PC-3 (cell line): ENCODE results near the gene PLEKHN1. TPM values are rescaled to one million over a fixed set of nuclear protein-coding genes. Genes with fewer than 3 reads are reported as not detected.
"Not testable (repeated sequence)": the region's sequence is repeated elsewhere in the genome, so short reads cannot be mapped to it uniquely, and the experiment has no call there.

Source experiments
- ATAC-seq: fragments of 200-7000 bp; cut with Tn5 transposase; 2 replicates; pipeline ENCODE4 v1.9.1; 2020; ENCODE audit warnings: mild to moderate bottlenecking, moderate library complexity
- BruUV-seq: library from RNA; stranded (reverse); fragments of 400-500 nt; replicated peaks from 2 replicates; lab custom pipeline; 2021; lab: Mats Ljungman, UMichigan
- CTCF ChIA-PET: fragments of 300-600 bp; sonication (Branson Sonifier 250); formaldehyde crosslinking; loops from one replicate; lab custom pipeline; 2022; ENCODE audit warnings: antibody characterized with exemption; lab: Charles Lee
- POLR2A ChIA-PET: fragments of 300-600 bp; sonication (Branson Sonifier 250); formaldehyde crosslinking; loops from one replicate; lab custom pipeline; 2022; ENCODE audit warnings: antibody characterized with exemption; ENCODE audit not compliant: unreplicated experiment; lab: Charles Lee
- DNase-seq: peaks from one replicate; pipeline ENCODE4 v3.0.0-alpha.2; 2015
- H2AFZ ChIP-seq: fragments of 300-600 bp; sonication (generic); 2 replicates; pipeline ENCODE4 v1.6.0; 2016; ENCODE audit warnings: antibody characterized with exemption, low read length
- H3F3A ChIP-seq: fragments of 300-600 bp; sonication (generic); one replicate; pipeline ENCODE4 v1.6.0; 2017; ENCODE audit warnings: antibody characterized with exemption, low read length, control low read depth, mild to moderate bottlenecking; ENCODE audit not compliant: unreplicated experiment
- H3K27ac ChIP-seq: fragments of 300-600 bp; sonication (generic); 2 replicates; pipeline ENCODE4 v1.5.1; 2016; ENCODE audit warnings: mild to moderate bottlenecking, low read length
- H3K27me3 ChIP-seq: fragments of 300-600 bp; sonication (generic); 2 replicates; pipeline ENCODE4 v1.6.1; 2016; ENCODE audit warnings: low read length, mixed read lengths
- H3K36me3 ChIP-seq: fragments of 300-600 bp; sonication (generic); 2 replicates; pipeline ENCODE4 v1.6.1; 2016; ENCODE audit warnings: low read depth, mixed run types, low read length, mixed read lengths
- H3K4me1 ChIP-seq: fragments of 300-600 bp; sonication (generic); 2 replicates; pipeline ENCODE4 v1.5.1; 2016; ENCODE audit warnings: low read length; ENCODE audit not compliant: insufficient read depth
- H3K4me2 ChIP-seq: fragments of 300-600 bp; sonication (generic); 2 replicates; pipeline ENCODE4 v1.6.0; 2016; ENCODE audit warnings: low read length
- H3K4me3 ChIP-seq: fragments of 300-600 bp; sonication (generic); 2 replicates; pipeline ENCODE4 v1.5.1; 2016; ENCODE audit warnings: mild to moderate bottlenecking, low read length, mixed read lengths
- H3K79me2 ChIP-seq: fragments of 300-600 bp; sonication (generic); 2 replicates; pipeline ENCODE4 v1.6.1; 2017; ENCODE audit warnings: low read length, mixed read lengths
- H3K9ac ChIP-seq: fragments of 300-600 bp; sonication (generic); 2 replicates; pipeline ENCODE4 v1.6.0; 2016; ENCODE audit warnings: mild to moderate bottlenecking, low read length
- H3K9me2 ChIP-seq: fragments of 300-600 bp; sonication (generic); replicated peaks from 2 replicates; pipeline ENCODE4 v1.6.1; 2016; ENCODE audit warnings: mixed run types, low read length, mixed read lengths
- H3K9me3 ChIP-seq: fragments of 300-600 bp; sonication (generic); 2 replicates; pipeline ENCODE4 v1.6.1; 2016; ENCODE audit warnings: low read length, mixed read lengths
- H4K20me1 ChIP-seq: fragments of 300-600 bp; sonication (generic); 2 replicates; pipeline ENCODE4 v1.6.1; 2016; ENCODE audit warnings: low read length, mixed read lengths
- CTCF ChIP-seq: fragments of 300-600 bp; sonication (generic); conservative IDR thresholded peaks from 2 replicates; pipeline ENCODE4 v1.5.1; 2017; ENCODE audit warnings: antibody characterized with exemption, low read depth, mild to moderate bottlenecking, low read length
- EZH2 ChIP-seq: fragments of 300-600 bp; sonication (generic); IDR thresholded peaks from one replicate; pipeline ENCODE4 v1.6.1; 2017; ENCODE audit warnings: antibody characterized with exemption, mild to moderate bottlenecking, low read length; ENCODE audit not compliant: unreplicated experiment
- EZH2phosphoT487 ChIP-seq: fragments of 300-600 bp; sonication (generic); IDR thresholded peaks from 2 replicates; pipeline ENCODE4 v1.6.1; 2018; ENCODE audit warnings: mild to moderate bottlenecking, antibody characterized with exemption, low read length, borderline replicate concordance
- intact Hi-C: fragments of 100-400 bp; cut with micrococcal nuclease; formaldehyde crosslinking; loops from 2 replicates; pipeline ENCODE4 v1.9.0; 2023
- total RNA-seq: library from RNA; depleted of rRNA; stranded (reverse); fragments of >200 nt; gene quantifications from 2 replicates; pipeline ENCODE4 v1.2.3, GENCODE V29; 2014

The PLEKHN1 gene
- total RNA-seq, 1 experiment from 2014 or later = 14.0 TPM

- H3K4me1 ChIP-seq, H4K20me1 ChIP-seq, H3K36me3 ChIP-seq, H3K9me3 ChIP-seq, DNase-seq, H3F3A ChIP-seq, BruUV-seq, intact Hi-C loops, H3K4me2 ChIP-seq, H3K9ac ChIP-seq, POLR2A ChIA-PET, H2AFZ ChIP-seq, H3K27ac ChIP-seq, H3K9me2 ChIP-seq, CTCF ChIA-PET, H3K4me3 ChIP-seq, H3K27me3 ChIP-seq, ATAC-seq, H3K79me2 ChIP-seq: not testable (repeated sequence)
Observed at GRCh38 chr1:991275-991674, 25.0 kb downstream of the PLEKHN1 start.

GRCh38 chr1:991895-992294, 25.6 kb downstream of the PLEKHN1 start:
- H2AFZ ChIP-seq = no peak overlapping the region
- DNase-seq (no peak), ATAC-seq (no peak)
- TF ChIP-seq EZH2phosphoT487 (no peak), CTCF (no peak), EZH2 (no peak)
- no peaks in the 10 kb centered on the region for H3K9me2 ChIP-seq
- peaks cover under 1% of the 10 kb centered on the region; the same call in 1 of the 2 replicates for H4K20me1 ChIP-seq
- no peaks in the 10 kb centered on the region for H3F3A ChIP-seq
- H3K4me3 ChIP-seq = no peak overlapping the region
- H3K36me3 ChIP-seq = peaks cover 3% of the 10 kb centered on the region
- H3K9ac ChIP-seq = no peak overlapping the region
- no peak overlapping the region for H3K27ac ChIP-seq
- H3K9me3 ChIP-seq = no peaks in the 10 kb centered on the region
- BruUV-seq = no TSS peak
- H3K79me2 ChIP-seq = no peaks in the 10 kb centered on the region
- no peaks in the 10 kb centered on the region for H3K27me3 ChIP-seq
- ChIA-PET POLR2A (no interaction called here), CTCF (no interaction called here)
- no peak overlapping the region for H3K4me2 ChIP-seq
- intact Hi-C loops = no loop called here
- H3K4me1 ChIP-seq = no peaks in the 10 kb centered on the region

- Histone ChIP-seq H3K27ac (no peak overlapping the region), H3K36me3 (peaks cover 3% of the 10 kb centered on the region), H3K9me3 (no peaks in the 10 kb centered on the region), H4K20me1 (peaks cover 5% of the 10 kb centered on the region; the same call in 1 of the 2 replicates), H3K9ac (no peak overlapping the region), H3K79me2 (0 out of 2 replicates have a peak, but pooled peaks cover under 1% of the 10 kb centered on the region), H3K4me3 (no peak overlapping the region), H3F3A (no peaks in the 10 kb centered on the region), H2AFZ (no peak overlapping the region), H3K4me2 (no peak overlapping the region), H3K27me3 (no peaks in the 10 kb centered on the region), H3K9me2 (no peaks in the 10 kb centered on the region), H3K4me1 (no peaks in the 10 kb centered on the region)
- no peak for ATAC-seq
- CTCF ChIA-PET = no interaction called here
- no TSS peak for BruUV-seq
- no peak for TF ChIP-seq EZH2
- TF ChIP-seq CTCF = no peak
- TF ChIP-seq EZH2phosphoT487 = no peak
- intact Hi-C loops = no loop called here
- no peak for DNase-seq
- POLR2A ChIA-PET = no interaction called here
Observed at GRCh38 chr1:992362-992761, 26.1 kb downstream of the PLEKHN1 start.
